GM21576 (cell line): ENCODE measurements around the gene HPSE2.
"Not testable (repeated sequence)": the region's sequence is repeated elsewhere in the genome, so short reads cannot be mapped to it uniquely, and the experiment has no call there.

Experiments
- ATAC-seq: cut with Tn5 transposase; IDR thresholded peaks from one replicate; pipeline ENCODE4 v1.9.1; 2021; ENCODE audit warnings: mild to moderate bottlenecking, moderate library complexity; ENCODE audit not compliant: unreplicated experiment

HPSE2 gene

DNA sequence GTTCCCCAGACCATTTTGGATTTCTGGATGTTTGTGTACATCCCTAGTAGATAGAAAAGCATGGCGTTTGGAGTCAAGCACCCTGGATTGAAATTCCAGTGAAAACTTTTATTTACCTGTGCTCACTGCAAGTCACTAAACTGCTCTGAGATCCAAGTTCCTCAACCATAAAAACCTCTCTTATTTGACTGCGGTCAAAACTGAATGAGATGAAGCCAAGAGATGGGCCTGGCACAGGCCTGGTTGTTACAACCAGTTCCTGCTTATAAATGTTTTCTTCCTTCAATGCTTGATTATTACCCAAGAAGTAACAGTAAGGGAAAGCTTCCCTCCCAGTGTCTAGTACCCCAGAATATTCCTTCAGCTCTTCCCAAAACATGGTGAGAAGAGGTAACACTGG is 718.0 kb downstream of the HPSE2 start:
- ATAC-seq, result no peak

- no peak for ATAC-seq
Observed at GRCh38 chr10:98516352-98516751, 719.3 kb downstream of the HPSE2 start.

- no peak for ATAC-seq
Observed at GRCh38 chr10:98513704-98514103, 721.9 kb downstream of the HPSE2 start.

- ATAC-seq, result no peak
Observed at GRCh38 chr10:98511876-98512275, 723.8 kb downstream of the HPSE2 start.

- no peak for ATAC-seq
Observed at GRCh38 chr10:98510412-98510995, 725.1 kb downstream of the HPSE2 start.

- no peak for ATAC-seq
Observed at GRCh38 chr10:98509745-98510144, 725.9 kb downstream of the HPSE2 start.

DNA sequence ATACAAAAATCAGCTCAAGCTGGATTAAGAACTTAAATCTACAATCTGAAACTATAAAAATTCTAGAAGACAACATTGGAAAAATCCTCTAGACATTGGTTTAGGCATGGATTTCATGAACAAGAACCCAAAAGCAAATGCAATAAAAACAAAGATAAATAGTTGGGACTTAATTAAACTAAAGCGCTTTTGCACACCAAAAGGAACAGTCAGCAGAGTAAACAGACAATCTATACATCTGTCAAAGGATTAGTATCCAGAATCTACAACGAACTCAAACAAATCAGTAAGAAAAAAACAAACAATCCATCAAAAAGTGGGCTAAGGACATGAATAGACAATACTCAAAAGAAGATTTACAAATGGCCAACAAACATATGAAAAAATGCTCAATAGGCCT is 733.1 kb downstream of the HPSE2 start:
- ATAC-seq, result not testable (repeated sequence)

DNA sequence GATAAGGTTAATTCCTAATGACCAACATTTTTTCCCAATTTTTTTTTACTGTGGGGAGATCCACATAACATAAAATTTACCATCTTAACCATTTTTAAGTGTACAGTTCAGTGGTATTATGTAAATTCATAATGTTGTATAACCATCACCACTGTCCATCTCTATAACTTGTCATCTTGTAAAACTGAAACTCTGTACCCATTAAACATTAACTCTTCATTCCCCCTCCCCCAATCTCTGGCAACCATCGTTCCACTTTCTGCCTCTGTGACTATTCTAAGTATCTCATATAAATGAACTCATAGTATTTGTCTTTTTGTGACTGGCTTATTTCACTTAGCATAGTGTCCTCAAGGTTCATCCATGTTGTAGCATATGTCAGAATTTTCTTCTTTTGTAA is 742.9 kb downstream of the HPSE2 start:
- no peak for ATAC-seq

DNA sequence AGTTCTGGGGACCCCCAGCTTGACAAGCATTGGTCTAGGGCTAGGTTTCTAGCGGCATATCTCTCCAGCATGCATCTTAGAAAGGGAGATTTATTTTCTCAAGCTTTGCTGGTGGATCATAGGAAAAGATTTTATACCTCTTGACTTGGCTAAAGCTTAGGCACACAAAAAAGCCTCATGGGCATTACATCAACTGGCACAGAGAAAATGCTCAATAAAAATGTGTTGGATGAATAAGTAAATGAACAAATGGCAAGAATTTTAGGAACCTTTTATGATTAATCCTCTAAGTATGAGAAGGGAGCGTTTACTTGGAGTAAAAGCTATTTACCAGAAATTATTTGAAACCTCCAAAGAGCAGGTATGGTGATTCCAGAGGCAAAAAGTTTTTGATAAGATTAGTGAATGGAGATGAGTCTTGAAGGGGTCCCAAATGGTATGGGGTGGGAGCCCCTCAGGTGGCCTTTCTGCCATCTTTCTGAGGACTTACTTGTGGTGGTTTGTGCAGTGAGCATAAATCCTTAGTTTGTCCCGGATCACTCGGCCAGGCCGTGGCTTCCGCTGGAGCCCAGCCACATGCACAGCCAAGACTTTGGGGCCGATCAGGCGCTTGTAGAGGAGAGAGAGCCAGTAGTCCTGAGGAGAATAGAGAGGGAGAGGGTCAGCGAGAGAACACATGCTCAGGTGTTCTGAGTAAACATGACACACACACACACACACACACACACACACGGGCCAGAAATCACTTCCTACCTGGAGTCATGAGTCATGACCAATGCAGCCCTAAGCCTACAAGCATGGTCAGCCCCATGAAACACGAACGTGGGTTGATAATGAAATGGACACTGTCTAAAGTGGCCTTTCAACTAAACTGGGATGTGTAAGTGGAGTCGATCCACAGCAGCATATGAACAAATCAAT is 745.8 kb downstream of the HPSE2 start:
- no peak for ATAC-seq

DNA sequence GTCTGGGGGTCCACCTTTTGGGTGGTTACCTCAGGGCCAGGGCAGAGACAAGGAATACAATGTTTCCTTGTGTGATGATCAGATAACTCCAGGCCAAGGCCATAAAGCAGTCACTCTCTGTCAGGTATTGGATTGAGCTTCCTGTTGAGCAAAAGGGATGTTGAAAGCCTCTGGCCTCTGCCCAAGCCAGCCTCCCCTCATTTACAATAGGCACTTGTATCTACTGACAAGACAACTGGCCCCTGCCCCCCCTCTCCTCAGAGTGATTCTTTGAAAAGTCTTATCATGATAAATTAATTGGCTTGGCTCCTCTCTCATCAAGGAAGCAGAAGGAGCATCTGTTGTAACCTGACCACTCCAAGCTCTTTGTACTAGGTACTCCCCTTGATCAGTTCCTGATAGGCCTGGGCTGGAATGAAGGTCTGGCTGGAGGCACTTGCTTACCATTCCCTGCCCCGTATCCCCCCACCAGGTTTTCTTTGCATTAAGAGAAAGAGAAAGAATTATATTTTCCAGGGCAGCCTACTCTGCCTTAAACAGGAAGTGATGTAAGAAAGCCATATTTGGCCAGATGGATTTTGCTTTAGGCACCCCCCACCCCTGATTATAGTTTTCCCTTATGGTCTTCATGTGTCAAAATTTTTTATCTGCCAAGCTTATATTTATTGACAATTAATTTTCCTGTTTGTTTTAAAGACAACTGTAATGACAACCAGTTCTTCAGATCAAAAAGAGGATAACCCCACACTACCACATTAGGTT is 746.8 kb downstream of the HPSE2 start:
- no peak for ATAC-seq

DNA sequence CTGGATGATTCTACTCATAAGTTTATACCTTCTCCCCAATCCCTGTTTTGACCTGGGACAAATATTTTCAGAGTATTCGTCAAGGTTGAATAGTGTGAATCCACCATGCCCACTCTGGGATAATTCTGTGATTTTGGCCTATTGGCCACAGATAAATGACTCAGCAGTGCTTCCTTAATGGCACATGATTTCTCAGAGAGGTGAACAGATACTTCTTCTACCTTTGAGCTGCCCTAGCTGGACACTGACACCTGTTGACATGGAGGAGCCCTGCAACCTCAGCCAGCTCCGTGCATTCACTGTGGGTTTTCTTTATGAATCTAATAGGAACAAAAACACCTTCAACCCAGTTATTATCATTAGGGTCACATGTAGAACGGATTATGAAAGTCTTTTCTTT is 748.0 kb downstream of the HPSE2 start:
- ATAC-seq, result no peak

GRCh38 chr10:98486421-98486820 is 749.2 kb downstream of the HPSE2 start:
- no peak for ATAC-seq

DNA sequence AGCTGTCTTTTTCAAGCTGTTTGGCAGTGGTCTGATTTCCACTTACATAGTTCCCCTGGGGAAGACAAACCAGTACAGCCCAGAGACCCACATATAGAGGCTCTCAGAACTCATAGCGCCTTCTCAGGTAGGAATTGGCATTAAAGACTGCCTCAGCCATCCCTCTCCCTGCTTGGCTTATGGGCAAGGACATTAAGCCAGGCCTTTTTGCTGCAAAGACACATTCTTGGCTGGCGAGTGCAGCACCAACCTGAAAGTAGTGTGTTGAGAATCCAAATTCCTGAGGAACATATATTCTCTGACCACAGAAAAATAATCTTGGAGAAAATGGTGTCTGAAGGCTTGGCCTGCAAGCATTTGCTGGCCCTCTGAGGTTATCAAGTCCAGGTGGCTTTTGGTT is 749.7 kb downstream of the HPSE2 start:
- no peak for ATAC-seq

DNA sequence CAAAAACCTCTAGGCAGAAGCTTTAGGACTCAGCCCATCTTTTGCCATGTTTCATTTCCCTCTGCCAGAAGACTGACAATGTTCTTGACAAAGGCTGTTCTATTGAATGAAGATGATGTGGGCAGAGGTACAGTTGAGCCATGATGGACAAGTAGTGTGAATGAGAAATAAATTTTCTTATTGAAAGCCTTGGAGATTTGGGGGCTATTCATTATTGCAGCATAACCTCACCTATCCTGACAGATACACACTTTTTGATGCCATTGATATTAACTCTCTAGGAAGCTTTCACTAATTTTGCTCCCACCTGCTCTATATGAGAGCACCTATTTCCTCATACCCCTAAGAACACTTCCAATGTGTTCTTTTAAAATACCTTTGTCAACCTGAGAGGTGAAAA is 752.0 kb downstream of the HPSE2 start:
- ATAC-seq, result no peak

DNA sequence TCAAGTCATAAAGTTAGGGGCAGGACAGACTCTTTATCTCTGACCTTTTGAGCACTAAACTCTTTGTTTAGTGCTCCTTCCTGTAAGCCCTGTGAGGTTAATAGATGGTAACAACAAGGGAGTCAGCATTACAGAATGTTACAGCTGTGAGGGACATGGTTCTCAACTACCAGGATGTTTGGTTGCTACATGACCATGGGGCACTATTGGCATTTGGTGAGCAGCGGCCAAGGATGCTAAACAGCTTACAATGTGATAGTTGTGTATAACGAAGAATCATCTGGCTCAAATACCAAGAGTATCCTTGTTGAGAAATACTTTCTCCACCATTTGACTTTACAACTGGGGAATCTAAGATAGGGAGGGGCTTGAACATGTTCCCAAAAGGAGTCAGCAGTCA is 753.6 kb downstream of the HPSE2 start:
- ATAC-seq, result no peak

GRCh38 chr10:98481404-98481945 is 754.2 kb downstream of the HPSE2 start:
- ATAC-seq, result no peak

- ATAC-seq, result no peak
Observed at GRCh38 chr10:98478430-98479222, 757.0 kb downstream of the HPSE2 start.

DNA sequence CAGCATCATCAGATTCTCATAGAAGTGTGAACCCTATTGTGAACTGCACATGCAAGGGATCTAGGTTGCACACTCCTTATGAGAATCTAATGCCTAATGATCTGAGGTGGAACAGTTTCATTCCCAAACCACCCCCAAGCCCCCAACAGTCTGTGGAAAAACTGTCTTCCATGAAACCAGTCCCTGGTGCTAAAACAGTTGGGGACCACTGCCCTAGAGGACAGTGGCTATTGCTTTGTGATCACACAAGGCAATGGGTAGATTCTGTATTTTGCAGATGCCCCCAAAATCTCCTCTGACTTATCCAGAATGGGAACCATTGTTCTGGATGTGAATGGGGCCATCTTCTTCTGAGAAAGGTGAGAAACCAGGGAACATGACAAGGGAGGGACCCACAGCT is 757.8 kb downstream of the HPSE2 start:
- ATAC-seq, result no peak

DNA sequence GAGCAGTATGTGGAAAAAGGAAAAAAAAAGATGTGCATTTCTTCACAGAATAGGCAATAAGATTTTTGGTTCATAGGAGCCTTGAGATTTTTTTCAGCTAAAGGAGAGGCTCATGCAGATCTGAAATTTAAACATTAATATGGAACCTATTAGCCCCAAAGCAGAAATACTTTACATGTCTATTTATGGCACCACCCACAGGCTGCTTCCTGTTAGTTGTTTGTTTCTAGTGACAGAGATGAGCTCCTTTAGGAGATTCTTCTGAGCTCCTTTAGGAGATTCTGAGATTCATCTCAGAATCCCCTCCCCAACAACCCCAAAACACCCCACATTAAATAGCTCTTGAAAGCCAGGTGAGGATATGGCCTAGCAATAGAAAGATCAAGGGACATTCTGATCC is 761.0 kb downstream of the HPSE2 start:
- ATAC-seq, result peak; percentile 74

DNA sequence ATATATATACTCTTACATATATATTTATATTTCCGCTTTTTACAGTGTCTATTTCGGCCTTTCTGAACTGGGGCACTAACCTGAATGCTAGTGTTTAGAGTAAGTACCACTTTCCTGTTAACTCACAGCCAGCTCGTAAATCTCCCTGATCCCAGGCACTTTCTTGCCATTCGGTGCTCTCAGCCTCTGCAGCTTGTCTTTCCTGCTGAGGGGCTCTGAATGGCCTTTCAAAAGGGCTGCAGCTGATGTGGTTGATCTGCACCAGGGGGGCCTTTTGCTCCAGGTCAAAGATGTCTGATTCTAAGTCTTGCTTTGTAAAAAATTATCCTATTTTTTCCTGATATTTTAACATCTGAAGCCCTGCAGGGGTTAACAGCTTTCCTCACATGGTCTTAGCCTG is 763.5 kb downstream of the HPSE2 start:
- no peak for ATAC-seq

DNA sequence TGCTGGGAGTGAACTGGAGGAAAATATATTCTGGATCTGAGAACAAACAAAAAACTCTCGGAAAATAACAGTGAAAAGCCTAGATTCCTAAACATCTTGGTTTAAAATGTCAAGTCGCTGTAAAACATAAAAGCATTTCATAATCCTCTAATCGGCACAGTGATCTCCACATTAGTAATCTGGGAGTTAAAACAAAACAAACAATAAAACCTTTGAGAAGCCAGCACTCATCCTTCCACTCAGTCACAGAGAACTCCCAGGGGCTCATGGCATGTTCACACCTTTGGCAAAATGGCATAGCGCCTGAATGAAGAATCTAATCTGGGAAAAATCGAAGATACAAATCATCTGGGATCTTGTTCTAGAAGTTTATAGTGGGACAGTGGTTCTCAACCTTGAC is 764.8 kb downstream of the HPSE2 start:
- ATAC-seq, result no peak
